Keratinocyte (primary cell): ENCODE results near the gene RNF26. TPM values are rescaled to one million over a fixed set of nuclear protein-coding genes. Genes with fewer than 3 reads are reported as not detected.

ENCODE experiments used
- DNase-seq: peaks from one replicate; pipeline ENCODE4 v3.0.0-alpha.2; 2011; ENCODE audit warnings: low read depth, missing footprints, low spot score
- FAIRE-seq: peaks from 2 replicates; lab custom pipeline; 2011; peaks lifted over from hg19 to GRCh38; lab: Jason Lieb, UNC
- H2AFZ ChIP-seq: 2 replicates; pipeline ENCODE4 v1.6.0; 2012; ENCODE audit warnings: low read length, control low read depth, inconsistent platforms; ENCODE audit not compliant: control insufficient read depth
- H3K27ac ChIP-seq: 2 replicates; pipeline ENCODE4 v1.5.1; 2011; ENCODE audit warnings: low read length; ENCODE audit not compliant: control insufficient read depth, insufficient read depth
- H3K27me3 ChIP-seq: 3 replicates; pipeline ENCODE4 v1.6.0; 2011; ENCODE audit warnings: low read length; ENCODE audit not compliant: control insufficient read depth, insufficient read depth; ENCODE audit errors: extremely low read depth
- H3K36me3 ChIP-seq, 2 experiments: 2 replicates in 1 of 2; 3 replicates in 1 of 2; pipeline ENCODE4 v1.5.1; 2011; ENCODE audit warnings: low read length in 2 of 2, mild to moderate bottlenecking in 1 of 2; ENCODE audit not compliant: control insufficient read depth in 2 of 2, insufficient read depth in 2 of 2; ENCODE audit errors: extremely low read depth in 1 of 2
- H3K4me1 ChIP-seq: 3 replicates; pipeline ENCODE4 v1.5.1; 2011; ENCODE audit warnings: low read length; ENCODE audit not compliant: control insufficient read depth, insufficient read depth; ENCODE audit errors: extremely low read depth
- H3K4me2 ChIP-seq: 3 replicates; pipeline ENCODE4 v1.6.0; 2011; ENCODE audit warnings: low read depth, low read length; ENCODE audit not compliant: control insufficient read depth, insufficient read depth; ENCODE audit errors: extremely low read depth
- H3K4me3 ChIP-seq, 3 experiments: fragments of 200-600 bp in 1 of 3; sonication (generic) in 1 of 3; 2 replicates in 2 of 3; 3 replicates in 1 of 3; pipeline ENCODE4 v1.5.1; 2011 to 2016; ENCODE audit warnings: low read length in 3 of 3, mild to moderate bottlenecking in 3 of 3, control low read depth in 2 of 3, inconsistent platforms in 1 of 3, low read depth in 1 of 3, mixed read lengths in 1 of 3, mixed run types in 1 of 3, moderate library complexity in 1 of 3; ENCODE audit not compliant: control insufficient read depth in 2 of 3, insufficient read depth in 2 of 3; ENCODE audit errors: extremely low read depth in 1 of 3
- H3K79me2 ChIP-seq: 2 replicates; pipeline ENCODE4 v1.6.0; 2012; ENCODE audit warnings: low read length; ENCODE audit not compliant: control insufficient read depth, insufficient read depth
- H3K9ac ChIP-seq: 3 replicates; pipeline ENCODE4 v1.6.0; 2011; ENCODE audit warnings: low read length; ENCODE audit not compliant: control insufficient read depth, insufficient read depth; ENCODE audit errors: extremely low read depth
- H3K9me1 ChIP-seq: 3 replicates; pipeline ENCODE4 v1.6.0; 2011; ENCODE audit warnings: low read length; ENCODE audit not compliant: control insufficient read depth, insufficient read depth; ENCODE audit errors: extremely low read depth
- H3K9me3 ChIP-seq: 2 replicates; pipeline ENCODE4 v1.5.1; 2012; ENCODE audit warnings: low read depth, low read length; ENCODE audit not compliant: control insufficient read depth
- H4K20me1 ChIP-seq: 3 replicates; pipeline ENCODE4 v1.6.0; 2011; ENCODE audit warnings: low read length; ENCODE audit not compliant: control insufficient read depth, insufficient read depth; ENCODE audit errors: extremely low read depth
- EZH2 ChIP-seq: IDR thresholded peaks from one replicate; pipeline ENCODE4 v1.6.1; 2012; ENCODE audit warnings: inconsistent platforms, mild to moderate bottlenecking, low read length, moderate library complexity
- dilution Hi-C: fragments of 300-500 bp; cut with MboI; formaldehyde crosslinking; loops from one replicate; pipeline ENCODE4 v1.7.0; 2020; ENCODE audit warnings: low sequenced_read_pairs; ENCODE audit not compliant: extremely low pct_ligation_motif_present
- polyA plus RNA-seq, 5 experiments: library from polyadenylated mRNA; depleted of rRNA in 3 of 5; stranded (reverse) in 3 of 5; stranded (forward) in 1 of 5; unstranded in 1 of 5; fragments of >200 nt; gene quantifications; 1 replicate in 1 of 5; 2 replicates in 3 of 5; 3 replicates in 1 of 5; pipeline versions ENCODE4 v1.2.1 to v1.2.3, GENCODE V29; 2011 to 2012; ENCODE audit warnings: missing spikeins in 2 of 5, low read depth in 1 of 5, low replicate concordance in 1 of 5
- TF ChIP-seq, protein P1 (sequence below), 3 experiments: IDR thresholded peaks in 1 of 3; conservative IDR thresholded peaks in 1 of 3; optimal IDR thresholded peaks in 1 of 3; 2 replicates in 2 of 3; 3 replicates in 1 of 3; pipeline versions ENCODE3 to v1.5.1; 2011; ENCODE audit warnings: low read length in 3 of 3, mild to moderate bottlenecking in 3 of 3, moderate library complexity in 2 of 3, control low read depth in 1 of 3, inconsistent platforms in 1 of 3; ENCODE audit not compliant: insufficient read depth in 2 of 3; ENCODE audit errors: extremely low read depth in 1 of 3

RNF26 gene
- polyA plus RNA-seq, 1 donor (not counting 4 experiments of a cell fraction or from before 2014, with no cell fraction given), result 13.2 TPM

DNA sequence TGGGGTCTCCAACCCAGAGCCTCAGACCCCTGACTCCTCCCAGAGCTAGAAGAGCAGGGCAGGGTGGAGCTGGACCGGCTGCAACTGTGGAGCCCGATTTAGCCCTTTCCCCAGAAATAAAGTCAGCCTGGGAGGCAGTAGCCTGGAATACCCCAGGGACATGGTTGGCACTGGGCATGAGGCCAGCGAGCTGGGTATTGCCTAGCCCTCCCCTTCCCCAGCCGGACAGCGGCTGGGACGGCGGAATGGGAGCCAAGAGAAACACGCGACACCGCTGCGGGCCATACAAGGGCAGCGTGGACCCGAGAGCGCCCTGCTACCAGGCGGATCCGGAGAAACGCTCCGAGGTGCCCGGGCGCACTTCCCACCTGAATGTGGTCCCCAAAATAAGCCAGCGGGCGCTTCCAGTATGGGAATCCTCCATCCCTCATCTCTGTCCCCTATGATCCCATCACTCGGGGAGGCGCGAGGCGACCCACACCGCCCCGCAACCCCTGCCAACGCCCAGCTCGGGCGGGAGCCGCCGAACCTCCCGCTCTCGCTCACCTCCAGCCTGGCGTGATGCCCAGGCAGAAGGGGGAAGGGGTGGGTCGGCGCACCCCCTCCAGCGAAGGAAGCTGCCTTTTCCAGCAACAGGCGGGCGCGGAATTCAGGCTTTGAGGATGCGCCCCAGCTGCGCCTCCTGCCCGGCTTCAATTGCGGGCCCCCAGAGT is 18.2 kb upstream of the RNF26 start:
- no peak overlapping the region for H3K27ac ChIP-seq
- dilution Hi-C loops, result no loop called here

GRCh38 chr11:119316729-119317591 is 17.4 kb upstream of the RNF26 start, which contains the start of gene MCAM:
TSS of gene MCAM (minus strand) at chr11:119317130. CDS start at chr11:119317101, 29 bp downstream.
- TF ChIP-seq, protein P1, sequence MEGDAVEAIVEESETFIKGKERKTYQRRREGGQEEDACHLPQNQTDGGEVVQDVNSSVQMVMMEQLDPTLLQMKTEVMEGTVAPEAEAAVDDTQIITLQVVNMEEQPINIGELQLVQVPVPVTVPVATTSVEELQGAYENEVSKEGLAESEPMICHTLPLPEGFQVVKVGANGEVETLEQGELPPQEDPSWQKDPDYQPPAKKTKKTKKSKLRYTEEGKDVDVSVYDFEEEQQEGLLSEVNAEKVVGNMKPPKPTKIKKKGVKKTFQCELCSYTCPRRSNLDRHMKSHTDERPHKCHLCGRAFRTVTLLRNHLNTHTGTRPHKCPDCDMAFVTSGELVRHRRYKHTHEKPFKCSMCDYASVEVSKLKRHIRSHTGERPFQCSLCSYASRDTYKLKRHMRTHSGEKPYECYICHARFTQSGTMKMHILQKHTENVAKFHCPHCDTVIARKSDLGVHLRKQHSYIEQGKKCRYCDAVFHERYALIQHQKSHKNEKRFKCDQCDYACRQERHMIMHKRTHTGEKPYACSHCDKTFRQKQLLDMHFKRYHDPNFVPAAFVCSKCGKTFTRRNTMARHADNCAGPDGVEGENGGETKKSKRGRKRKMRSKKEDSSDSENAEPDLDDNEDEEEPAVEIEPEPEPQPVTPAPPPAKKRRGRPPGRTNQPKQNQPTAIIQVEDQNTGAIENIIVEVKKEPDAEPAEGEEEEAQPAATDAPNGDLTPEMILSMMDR (optimal IDR thresholded peaks at IDR 0.05 in 1 of 3, IDR thresholded peaks at IDR 0.05 in 1 of 3, conservative IDR thresholded peaks at IDR 0.05 in 1 of 3; ENCODE audit: extremely low read depth in 1 of 3, insufficient read depth in 2 of 3, low read length in 3 of 3), result no peak
- no peak for TF ChIP-seq EZH2
- Histone ChIP-seq H3K79me2 (no peaks in the 10 kb centered on the region), H2AFZ (peak within 1 kb of the TSS; percentile 33), H3K27me3 (peaks cover 6% of the 10 kb centered on the region), H3K4me1 (peaks cover 42% of the 10 kb centered on the region), H3K36me3 (peaks cover 0 to 2% of the 10 kb centered on the region in 2 experiments), H3K9me3 (no peaks in the 10 kb centered on the region), H3K9ac (peak within 1 kb of the TSS; percentile 37), H3K27ac (no peak within 1 kb of the TSS), H4K20me1 (no peaks in the 10 kb centered on the region), H3K4me2 (peak within 1 kb of the TSS; percentile 93), H3K9me1 (no peaks in the 10 kb centered on the region), H3K4me3 (peak within 1 kb of the TSS; percentile 34 to 65 (median 64))
- dilution Hi-C loops, result no loop called here
- FAIRE-seq (no peak), DNase-seq (no peak)

More for the DNA sequence above, 18.2 kb upstream of the RNF26 start:
- DNase-seq (no peak), FAIRE-seq (no peak)
- H3K4me3 ChIP-seq, result peak overlapping the region; percentile 34 to 65 (median 64)
- no peak for TF ChIP-seq EZH2
- TF ChIP-seq, protein P1 (optimal IDR thresholded peaks at IDR 0.05 in 1 of 3, IDR thresholded peaks at IDR 0.05 in 1 of 3, conservative IDR thresholded peaks at IDR 0.05 in 1 of 3; ENCODE audit: extremely low read depth in 1 of 3, insufficient read depth in 2 of 3, low read length in 3 of 3), result no peak
- H2AFZ ChIP-seq, result peak overlapping the region; percentile 33
- H4K20me1 ChIP-seq, result no peaks in the 10 kb centered on the region
- H3K9me3 ChIP-seq, result no peaks in the 10 kb centered on the region
- H3K4me2 ChIP-seq, result peak overlapping the region; percentile 93
- no peaks in the 10 kb centered on the region for H3K9me1 ChIP-seq
- peaks cover 38% of the 10 kb centered on the region for H3K4me1 ChIP-seq
- H3K27me3 ChIP-seq, result peaks cover 6% of the 10 kb centered on the region
- H3K9ac ChIP-seq, result peak overlapping the region; percentile 37
- H3K79me2 ChIP-seq, result no peaks in the 10 kb centered on the region
- peaks cover 0 to 2% of the 10 kb centered on the region in 2 experiments for H3K36me3 ChIP-seq
